ENCODE data around the gene RBM8A.

The RBM8A gene

DNA sequence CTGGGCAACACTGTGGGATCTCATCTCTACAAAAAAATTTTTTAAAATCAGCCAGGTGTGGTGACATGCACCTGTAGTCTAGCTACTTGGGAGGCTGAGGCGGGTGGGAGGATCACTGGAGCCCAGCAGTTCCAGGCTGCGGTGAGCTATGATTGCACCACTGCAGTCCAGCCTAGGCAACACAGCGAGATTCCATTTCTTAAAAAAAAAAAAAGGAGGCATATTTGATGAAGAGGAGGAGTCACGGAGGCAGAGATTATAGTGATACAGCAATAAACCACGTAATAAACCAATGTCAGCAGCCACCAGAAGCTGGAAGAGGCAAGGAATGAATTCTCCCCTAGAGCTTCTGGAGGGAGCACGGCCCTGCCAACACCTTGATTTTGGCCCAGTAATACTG lies 26.6 kb upstream of the RBM8A start:
- TF ChIP-seq, protein P1, sequence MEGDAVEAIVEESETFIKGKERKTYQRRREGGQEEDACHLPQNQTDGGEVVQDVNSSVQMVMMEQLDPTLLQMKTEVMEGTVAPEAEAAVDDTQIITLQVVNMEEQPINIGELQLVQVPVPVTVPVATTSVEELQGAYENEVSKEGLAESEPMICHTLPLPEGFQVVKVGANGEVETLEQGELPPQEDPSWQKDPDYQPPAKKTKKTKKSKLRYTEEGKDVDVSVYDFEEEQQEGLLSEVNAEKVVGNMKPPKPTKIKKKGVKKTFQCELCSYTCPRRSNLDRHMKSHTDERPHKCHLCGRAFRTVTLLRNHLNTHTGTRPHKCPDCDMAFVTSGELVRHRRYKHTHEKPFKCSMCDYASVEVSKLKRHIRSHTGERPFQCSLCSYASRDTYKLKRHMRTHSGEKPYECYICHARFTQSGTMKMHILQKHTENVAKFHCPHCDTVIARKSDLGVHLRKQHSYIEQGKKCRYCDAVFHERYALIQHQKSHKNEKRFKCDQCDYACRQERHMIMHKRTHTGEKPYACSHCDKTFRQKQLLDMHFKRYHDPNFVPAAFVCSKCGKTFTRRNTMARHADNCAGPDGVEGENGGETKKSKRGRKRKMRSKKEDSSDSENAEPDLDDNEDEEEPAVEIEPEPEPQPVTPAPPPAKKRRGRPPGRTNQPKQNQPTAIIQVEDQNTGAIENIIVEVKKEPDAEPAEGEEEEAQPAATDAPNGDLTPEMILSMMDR (IDR thresholded peaks at IDR 0.05), result no peak

DNA sequence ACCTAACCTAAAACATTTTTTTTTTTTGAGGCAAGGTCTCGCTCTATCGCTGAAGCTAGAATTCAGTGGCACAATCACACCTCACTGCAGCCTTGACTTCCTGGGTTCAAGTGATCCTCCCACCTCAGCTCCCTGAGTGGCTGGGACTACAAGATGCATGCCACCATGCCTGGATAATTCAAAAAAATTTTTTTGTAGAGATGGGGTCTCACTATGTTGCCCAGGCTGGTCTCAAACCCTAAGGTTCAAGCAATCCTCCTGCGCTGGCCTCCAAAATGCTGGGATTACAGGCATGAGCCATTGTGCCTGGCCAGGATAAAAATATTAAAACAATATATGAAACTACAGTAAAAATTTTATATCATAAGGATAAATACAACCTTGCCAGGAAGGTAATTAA lies 25.6 kb upstream of the RBM8A start:
- TF ChIP-seq, protein P1 (IDR thresholded peaks at IDR 0.05), result no peak

DNA sequence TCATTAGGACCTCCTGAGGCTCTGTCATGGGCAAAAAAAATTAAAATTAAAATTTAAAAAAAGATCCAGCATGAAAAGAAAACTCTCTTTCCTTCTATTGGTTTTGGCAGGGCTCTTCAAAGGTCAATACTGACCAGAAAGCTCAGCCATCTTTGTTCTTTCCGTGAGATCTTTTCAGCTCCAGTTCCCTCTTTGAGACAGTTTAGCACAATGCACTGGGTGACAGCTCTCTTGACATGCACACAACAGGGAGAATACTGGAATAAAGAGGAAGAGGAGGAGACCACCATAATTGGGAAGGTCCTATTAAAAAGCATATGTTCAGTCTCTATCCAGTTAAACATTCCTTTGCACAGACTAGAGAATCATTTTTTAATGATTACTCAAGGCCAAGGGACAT lies 24.2 kb upstream of the RBM8A start:
- TF ChIP-seq, protein P1 (IDR thresholded peaks at IDR 0.05), result no peak

DNA sequence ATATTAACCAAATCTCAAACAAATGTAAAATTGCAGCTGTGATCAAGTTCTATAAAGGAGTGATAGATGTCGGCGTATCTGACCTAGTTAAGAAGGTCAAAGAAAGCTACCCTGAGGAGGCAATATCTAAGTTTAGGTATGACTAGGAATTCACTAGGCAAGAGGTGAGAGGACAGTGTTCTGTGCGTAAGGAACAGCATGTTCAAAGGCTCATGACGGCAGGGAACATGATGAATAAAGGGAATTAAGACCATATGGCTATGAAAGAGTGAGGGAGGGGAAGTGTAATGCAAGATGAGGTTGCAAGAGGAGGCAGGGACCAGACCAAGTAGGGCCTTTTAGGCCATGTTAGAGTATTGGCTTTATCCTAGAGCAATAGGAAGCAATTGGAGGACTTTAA lies 21.9 kb upstream of the RBM8A start:
- TF ChIP-seq, protein P1 (IDR thresholded peaks at IDR 0.05), result no peak

DNA sequence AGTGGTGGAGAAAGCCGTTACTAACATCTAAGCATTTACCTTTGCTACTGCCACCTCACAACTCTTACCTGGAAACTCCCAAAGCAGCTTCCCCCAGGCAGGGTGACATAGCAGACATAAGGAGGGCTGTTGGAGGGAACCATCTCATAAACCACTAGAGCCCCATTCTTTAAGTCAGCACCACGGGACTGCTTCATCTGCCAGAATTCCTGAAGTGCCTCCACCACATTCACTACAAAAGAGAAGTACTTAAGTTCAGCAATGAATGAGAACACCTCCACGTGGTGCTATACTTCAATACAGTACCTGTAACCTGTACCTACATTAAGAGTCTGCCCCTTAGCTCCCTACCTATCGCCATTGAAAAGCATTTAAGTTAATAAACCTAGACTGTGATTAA lies 20.3 kb upstream of the RBM8A start:
- TF ChIP-seq, protein P1 (IDR thresholded peaks at IDR 0.05), result no peak

DNA sequence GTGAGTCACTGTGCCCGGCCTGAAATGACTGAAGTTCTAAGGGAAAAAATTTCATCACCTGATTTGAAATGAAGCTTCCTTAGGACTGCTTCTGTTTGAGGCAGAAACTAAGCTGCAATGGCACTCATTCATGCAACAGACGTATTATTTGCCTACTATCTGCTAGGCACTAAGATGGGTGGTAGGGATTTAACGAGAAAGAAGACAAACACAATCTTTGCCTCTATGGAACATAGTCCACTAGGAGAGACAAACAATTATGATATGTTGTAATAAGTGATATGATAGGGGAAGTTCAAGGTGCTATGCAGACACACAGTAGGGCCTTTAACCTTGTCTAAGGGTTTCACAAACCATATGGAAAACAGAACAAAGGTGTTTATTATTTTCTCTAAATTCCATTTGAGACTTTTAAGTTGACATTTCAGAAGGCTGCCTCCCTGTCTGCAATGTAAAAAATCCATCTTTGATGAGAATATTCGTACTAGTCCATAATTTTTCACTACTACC lies 19.2 kb upstream of the RBM8A start:
- TF ChIP-seq, protein P1 (IDR thresholded peaks at IDR 0.05), result no peak

DNA sequence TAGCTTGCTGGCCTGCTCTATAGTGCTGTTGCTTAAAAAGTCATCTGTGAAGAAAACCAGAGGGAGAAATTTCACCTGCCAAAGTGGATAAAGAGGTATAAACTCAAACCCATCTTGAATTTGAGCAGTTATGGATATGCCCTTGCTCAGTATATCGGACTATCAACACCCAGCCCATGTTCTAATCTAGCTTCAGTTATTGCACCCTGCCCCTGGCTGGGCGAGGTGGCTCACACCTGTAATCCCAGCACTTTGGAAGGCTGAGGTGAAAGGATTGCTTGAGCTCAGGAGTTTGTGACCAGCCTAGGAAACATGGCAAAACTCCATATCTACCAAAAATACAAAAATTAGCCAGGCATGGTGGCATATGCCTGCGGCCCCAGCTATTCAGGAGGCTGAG lies 17.2 kb upstream of the RBM8A start:
- TF ChIP-seq, protein P1 (IDR thresholded peaks at IDR 0.05), result no peak

DNA sequence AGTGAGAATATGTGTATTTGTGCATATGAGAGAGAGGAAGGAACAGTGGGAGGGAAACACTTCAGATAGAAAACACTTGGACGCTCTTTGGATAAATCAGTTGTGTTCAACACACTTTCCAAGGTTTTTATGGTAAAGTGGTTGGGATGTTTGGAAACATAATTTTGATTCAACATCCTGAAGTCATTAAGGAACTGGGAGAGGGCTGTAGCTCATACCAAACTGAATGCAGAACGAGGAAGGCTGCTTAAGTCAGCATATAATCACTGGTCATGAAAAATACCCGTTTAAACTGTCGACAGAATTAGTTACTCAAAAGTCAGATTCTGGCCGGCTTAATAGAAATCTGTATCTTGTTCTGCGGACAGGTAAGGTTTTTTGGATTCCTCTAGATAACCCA lies 15.6 kb upstream of the RBM8A start:
- TF ChIP-seq, protein P1 (IDR thresholded peaks at IDR 0.05), result no peak
